Progenitor cell of endocrine pancreas (in vitro differentiated cells): Measurements from ENCODE around the gene PRDM11. TPM values are rescaled to one million over a fixed set of nuclear protein-coding genes. Genes with fewer than 3 reads are reported as not detected.
A peak's percentile ranks its signal among the peaks of the same experiment; 100 is the strongest.

Source experiments
- DNase-seq: peaks from one replicate; pipeline ENCODE4 v3.0.0; 2021; ENCODE audit warnings: low spot score; ENCODE audit not compliant: unreplicated experiment
- H3K27ac Mint-ChIP-seq: 2 replicates; pipeline ENCODE4 v1.8.0; 2021; ENCODE audit warnings: mild to moderate bottlenecking, moderate library complexity, mixed read lengths
- H3K27me3 Mint-ChIP-seq: 2 replicates; pipeline ENCODE4 v1.8.0; 2021; ENCODE audit warnings: mixed read lengths
- H3K36me3 Mint-ChIP-seq: 2 replicates; pipeline ENCODE4 v1.8.0; 2022; ENCODE audit warnings: mixed read lengths; ENCODE audit not compliant: insufficient read depth
- H3K4me1 Mint-ChIP-seq: 2 replicates; pipeline ENCODE4 v1.8.0; 2021; ENCODE audit warnings: low read depth, mixed read lengths
- H3K4me3 Mint-ChIP-seq: 2 replicates; pipeline ENCODE4 v1.8.0; 2021; ENCODE audit warnings: low read depth, mild to moderate bottlenecking, moderate library complexity, mixed read lengths
- H3K9me3 Mint-ChIP-seq: 2 replicates; pipeline ENCODE4 v1.8.0; 2021; ENCODE audit warnings: low read depth, mixed read lengths
- CTCF ChIP-seq: fragments of 200-600 bp; sonication (generic); IDR thresholded peaks from one replicate; pipeline ENCODE4 v1.5.0; 2021; ENCODE audit warnings: antibody characterized with exemption, mild to moderate bottlenecking; ENCODE audit not compliant: unreplicated experiment
- total RNA-seq: library from RNA; stranded (reverse); gene quantifications from 2 replicates; pipeline ENCODE4 v1.2.1, GENCODE V29; 2021

The PRDM11 gene
- total RNA-seq, 1 donor from 2014 or later = 27.1 TPM

- H3K36me3 Mint-ChIP-seq = peaks cover 43% of the 10 kb centered on the region
- H3K27ac Mint-ChIP-seq = no peak overlapping the region
- H3K4me1 Mint-ChIP-seq = no peaks in the 10 kb centered on the region
- no peaks in the 10 kb centered on the region for H3K27me3 Mint-ChIP-seq
- DNase-seq = no peak
- H3K9me3 Mint-ChIP-seq = no peaks in the 10 kb centered on the region
- no peak overlapping the region for H3K4me3 Mint-ChIP-seq
- TF ChIP-seq CTCF = no peak
Measured at GRCh38 chr11:45189230-45189629, 42.8 kb downstream of the PRDM11 start.

GRCh38 chr11:45193695-45194094 is 47.3 kb downstream of the PRDM11 start:
- no peaks in the 10 kb centered on the region for H3K4me1 Mint-ChIP-seq
- DNase-seq = no peak
- no peaks in the 10 kb centered on the region for H3K9me3 Mint-ChIP-seq
- no peak overlapping the region for H3K4me3 Mint-ChIP-seq
- no peak overlapping the region for H3K27ac Mint-ChIP-seq
- no peak for TF ChIP-seq CTCF
- peaks cover 28% of the 10 kb centered on the region for H3K36me3 Mint-ChIP-seq
- H3K27me3 Mint-ChIP-seq = no peaks in the 10 kb centered on the region

- H3K27me3 Mint-ChIP-seq = no peaks in the 10 kb centered on the region
- peaks cover 9% of the 10 kb centered on the region for H3K9me3 Mint-ChIP-seq
- H3K27ac Mint-ChIP-seq = no peak overlapping the region
- peak; percentile 14 for TF ChIP-seq CTCF
- no peak for DNase-seq
- no peak overlapping the region for H3K4me3 Mint-ChIP-seq
- H3K36me3 Mint-ChIP-seq = peaks cover 19% of the 10 kb centered on the region
- peaks cover 14% of the 10 kb centered on the region for H3K4me1 Mint-ChIP-seq
Measured at GRCh38 chr11:45204761-45205160, 58.3 kb downstream of the PRDM11 start.

- Mint-ChIP-seq H3K9me3 (peaks cover 9% of the 10 kb centered on the region), H3K4me1 (peaks cover 18% of the 10 kb centered on the region), H3K36me3 (peaks cover 19% of the 10 kb centered on the region), H3K27me3 (no peaks in the 10 kb centered on the region), H3K4me3 (no peak overlapping the region), H3K27ac (no peak overlapping the region)
- no peak for TF ChIP-seq CTCF
- no peak for DNase-seq
Measured at GRCh38 chr11:45205978-45206377, 59.5 kb downstream of the PRDM11 start.

- TF ChIP-seq CTCF = no peak
- no peaks in the 10 kb centered on the region for H3K27me3 Mint-ChIP-seq
- H3K27ac Mint-ChIP-seq = no peak overlapping the region
- H3K4me3 Mint-ChIP-seq = no peak overlapping the region
- DNase-seq = no peak
- peaks cover 1% of the 10 kb centered on the region for H3K9me3 Mint-ChIP-seq
- peaks cover 7% of the 10 kb centered on the region for H3K36me3 Mint-ChIP-seq
- H3K4me1 Mint-ChIP-seq = peaks cover 18% of the 10 kb centered on the region
Measured at GRCh38 chr11:45208135-45208534, 61.7 kb downstream of the PRDM11 start.
